MG63 (cell line): Measurements from ENCODE around the gene CELA3B. TPM values are rescaled to one million over a fixed set of nuclear protein-coding genes. Genes with fewer than 3 reads are reported as not detected.
A peak's percentile ranks its signal among the peaks of the same experiment; 100 is the strongest.
"Not testable (repeated sequence)": the region's sequence is repeated elsewhere in the genome, so short reads cannot be mapped to it uniquely, and the experiment has no call there.

Experiments used
- DNase-seq: peaks from one replicate; pipeline ENCODE4 v3.0.0-alpha.2; 2020
- H3K27me3 ChIP-seq: fragments of 250-450 bp; sonication (Bioruptor Pico); 2 replicates; pipeline ENCODE4 v1.5.1; 2020; ENCODE audit warnings: mild to moderate bottlenecking, moderate library complexity
- H3K36me3 ChIP-seq: fragments of 250-450 bp; sonication (Bioruptor Pico); 2 replicates; pipeline ENCODE4 v1.5.1; 2020; ENCODE audit warnings: mild to moderate bottlenecking, moderate library complexity
- H3K4me3 ChIP-seq: fragments of 250-450 bp; sonication (Bioruptor Pico); 2 replicates; pipeline ENCODE4 v1.5.1; 2020; ENCODE audit warnings: mild to moderate bottlenecking, moderate library complexity
- H3K9me3 ChIP-seq: fragments of 250-450 bp; sonication (Bioruptor Pico); 2 replicates; pipeline ENCODE4 v1.5.1; 2020; ENCODE audit warnings: mild to moderate bottlenecking, moderate library complexity
- total RNA-seq: library from RNA; depleted of rRNA; stranded (reverse); fragments of >200 nt; shearing (Covaris generic); gene quantifications from 2 replicates; pipeline ENCODE4 v1.2.3, GENCODE V29; 2014; ENCODE audit warnings: low replicate concordance

Gene CELA3B
- total RNA-seq, 1 experiment from 2014 or later = not detected

DNA sequence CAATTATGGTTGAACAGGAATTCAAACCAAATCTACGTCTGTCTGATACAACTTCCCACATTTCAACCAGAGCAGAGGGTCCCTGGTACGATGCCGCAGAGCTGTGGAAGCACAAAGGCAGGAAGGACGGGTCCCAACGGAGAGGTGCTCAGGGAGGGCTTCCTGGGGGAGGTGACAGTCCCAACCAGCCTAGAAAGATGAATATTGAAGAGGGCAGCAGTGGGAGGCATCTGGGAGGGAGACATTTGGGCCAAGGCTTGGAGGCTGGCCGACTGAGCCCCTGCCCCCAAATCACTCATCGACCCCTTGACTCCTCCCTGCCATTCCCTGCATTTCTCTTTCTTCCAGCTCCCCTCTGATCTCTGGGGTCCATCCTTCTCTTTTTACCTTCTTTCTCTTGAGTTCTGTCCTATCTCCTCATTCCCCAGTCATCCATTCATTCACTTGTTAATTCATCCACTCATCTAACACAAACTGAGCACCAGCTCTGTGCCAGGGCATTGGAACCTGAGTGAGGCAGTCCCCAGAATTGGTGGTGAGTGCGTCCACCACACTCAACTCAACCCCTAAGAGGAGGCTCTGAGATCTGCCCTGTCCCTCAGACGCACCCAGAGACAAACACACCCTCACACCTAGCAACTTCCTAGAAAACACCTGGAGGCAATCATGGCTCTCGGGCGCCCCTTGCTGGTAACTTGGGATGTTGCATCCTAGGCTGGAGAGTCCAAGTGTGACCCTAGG, 13.2 kb upstream of the CELA3B start:
- Histone ChIP-seq H3K9me3 (no peaks in the 10 kb centered on the region), H3K36me3 (no peaks in the 10 kb centered on the region), H3K27me3 (no peaks in the 10 kb centered on the region), H3K4me3 (no peak overlapping the region)
- DNase-seq = peak; percentile 50

DNA sequence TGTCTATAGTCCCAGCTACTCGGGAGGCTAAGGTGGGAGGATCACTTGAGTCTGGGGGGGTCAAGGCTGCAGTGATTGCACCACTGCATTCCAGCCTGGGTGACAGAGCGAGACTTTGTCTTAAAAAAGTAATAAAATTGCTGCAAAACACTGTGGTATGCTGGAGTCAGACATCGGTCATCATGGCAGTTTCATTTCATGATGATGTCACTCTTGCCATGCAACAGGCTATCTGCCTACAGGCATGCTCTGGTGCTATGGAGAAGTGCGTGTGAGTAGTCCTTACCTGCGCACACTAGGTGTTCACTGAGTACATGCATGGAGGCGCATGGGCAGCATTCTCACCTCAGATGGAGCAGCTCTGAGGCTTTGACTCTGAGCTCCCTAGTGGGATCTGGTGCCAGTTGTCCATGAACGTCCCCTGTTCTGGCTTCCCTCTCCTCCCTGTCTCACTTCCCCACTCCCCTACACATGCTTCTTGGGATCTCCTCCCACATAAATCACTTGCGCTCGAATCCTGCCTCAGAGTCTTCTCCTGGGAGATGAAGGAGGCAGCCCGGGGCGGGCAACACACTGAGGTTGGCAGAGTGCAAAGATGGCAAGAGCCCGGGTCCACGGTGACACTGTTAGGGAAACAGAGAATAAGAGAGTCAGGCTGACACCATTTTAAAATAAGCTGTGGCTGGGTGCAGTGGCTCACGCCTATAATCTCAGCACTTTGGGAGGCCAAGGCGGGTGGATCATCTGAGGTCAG, 10.4 kb upstream of the CELA3B start:
- Histone ChIP-seq H3K4me3 (no peak overlapping the region), H3K36me3 (no peaks in the 10 kb centered on the region), H3K9me3 (no peaks in the 10 kb centered on the region), H3K27me3 (no peaks in the 10 kb centered on the region)
- peak; percentile 44 for DNase-seq

DNA sequence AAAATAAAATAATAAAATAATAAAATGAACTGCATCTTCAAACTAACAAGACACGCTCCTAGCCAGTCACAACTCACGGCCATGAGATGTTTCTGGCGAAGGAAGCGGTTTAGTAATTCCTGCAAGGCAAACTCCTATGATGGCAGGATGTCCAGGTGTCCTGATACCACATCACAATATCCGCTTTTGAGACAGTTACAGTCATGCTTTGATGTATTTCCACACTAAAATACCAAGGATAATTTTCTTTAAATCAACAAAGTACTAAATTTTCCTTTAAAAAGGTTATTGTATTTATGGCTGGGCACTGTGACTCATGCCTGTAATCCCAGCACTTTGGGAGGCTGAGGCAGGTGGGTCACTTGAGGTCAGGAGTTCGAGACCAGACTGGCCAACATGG, 9.6 kb upstream of the CELA3B start:
- not testable (repeated sequence) for H3K4me3 ChIP-seq, H3K9me3 ChIP-seq, DNase-seq, H3K36me3 ChIP-seq, H3K27me3 ChIP-seq

DNA sequence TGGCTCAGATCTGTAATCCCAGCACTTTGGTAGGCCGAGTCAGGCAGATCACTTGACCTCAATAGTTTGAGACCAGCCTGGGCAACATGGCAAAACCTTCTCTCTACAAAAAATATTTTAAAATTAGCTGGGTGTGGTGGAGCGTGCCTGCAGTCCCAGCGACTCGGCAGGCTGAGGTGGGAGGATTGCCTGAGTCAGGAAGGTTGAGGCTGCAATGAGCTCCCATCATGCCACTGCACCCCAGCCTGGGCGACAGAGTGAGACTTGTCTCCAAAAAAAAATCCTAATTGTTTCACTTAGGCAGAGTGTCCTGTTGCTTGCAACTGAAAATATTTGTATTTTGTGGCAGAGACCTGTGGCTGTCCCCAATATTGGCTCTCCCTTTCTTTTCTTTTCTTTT, 7.8 kb upstream of the CELA3B start:
- H3K4me3 ChIP-seq, H3K9me3 ChIP-seq, H3K36me3 ChIP-seq, H3K27me3 ChIP-seq, DNase-seq: not testable (repeated sequence)

DNA sequence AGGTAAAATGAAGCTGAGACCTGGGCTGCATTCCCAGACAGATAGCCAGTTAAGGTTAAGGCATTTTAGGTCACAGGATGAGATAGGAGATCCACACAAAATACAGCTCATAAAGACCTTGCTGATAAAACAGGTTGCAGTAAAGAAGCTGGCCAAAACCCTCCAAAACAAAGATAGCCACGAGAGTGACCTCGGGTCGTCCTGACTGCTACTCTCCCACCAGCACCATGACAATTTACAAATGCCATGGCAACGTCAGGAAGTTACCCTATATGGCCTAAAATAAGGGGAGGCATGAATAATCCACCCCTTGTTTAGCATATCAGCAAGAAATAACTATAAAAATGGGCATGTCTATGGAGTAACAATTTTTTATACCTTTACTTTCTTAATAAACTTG, 6.3 kb upstream of the CELA3B start:
- not testable (repeated sequence) for H3K9me3 ChIP-seq, H3K27me3 ChIP-seq, H3K4me3 ChIP-seq, H3K36me3 ChIP-seq, DNase-seq

DNA sequence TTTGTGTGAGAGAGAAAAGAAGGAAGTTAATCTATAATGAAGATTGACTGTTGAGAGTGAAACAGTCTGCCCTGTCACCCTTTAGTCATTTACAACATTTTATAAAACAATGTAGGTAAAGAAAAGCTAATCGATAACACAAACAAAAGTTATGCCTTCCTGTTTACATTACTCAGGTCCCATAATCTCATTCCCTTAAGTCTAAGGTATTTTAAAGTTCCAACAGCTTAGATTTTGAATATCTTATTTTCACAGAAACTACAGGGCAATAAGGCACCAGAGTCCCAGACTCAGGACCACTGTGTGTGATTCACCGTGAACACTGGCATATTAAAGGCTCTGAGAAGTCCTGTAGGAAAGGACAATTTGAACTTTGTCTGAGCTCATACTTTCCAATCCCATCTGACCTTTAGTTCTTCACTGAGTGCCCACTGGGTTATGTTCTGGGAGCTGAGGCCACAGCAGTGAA, 3.8 kb upstream of the CELA3B start:
- H3K27me3 ChIP-seq, DNase-seq, H3K9me3 ChIP-seq, H3K4me3 ChIP-seq, H3K36me3 ChIP-seq: not testable (repeated sequence)

DNA sequence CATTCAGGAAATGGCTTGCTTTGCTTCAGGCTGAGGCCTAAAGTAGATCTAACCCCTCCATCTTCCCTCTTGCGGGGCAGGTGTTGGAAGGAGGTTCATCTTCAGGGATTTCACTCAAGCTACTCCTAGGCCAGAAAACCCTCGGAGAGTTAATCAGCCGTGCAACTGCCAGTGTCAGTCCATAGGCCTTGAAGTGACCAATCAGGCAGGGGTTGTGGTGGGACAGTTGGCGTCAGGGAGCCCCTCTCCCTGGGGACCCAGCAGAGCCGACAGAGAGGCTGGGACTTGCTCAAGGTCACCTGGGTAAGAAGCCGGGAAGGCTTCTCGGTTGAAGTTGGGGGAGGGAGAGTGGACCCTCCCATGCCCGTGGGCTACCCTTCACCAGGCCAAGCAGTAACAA, 2.9 kb upstream of the CELA3B start:
- DNase-seq, H3K4me3 ChIP-seq, H3K9me3 ChIP-seq, H3K36me3 ChIP-seq, H3K27me3 ChIP-seq: not testable (repeated sequence)

DNA sequence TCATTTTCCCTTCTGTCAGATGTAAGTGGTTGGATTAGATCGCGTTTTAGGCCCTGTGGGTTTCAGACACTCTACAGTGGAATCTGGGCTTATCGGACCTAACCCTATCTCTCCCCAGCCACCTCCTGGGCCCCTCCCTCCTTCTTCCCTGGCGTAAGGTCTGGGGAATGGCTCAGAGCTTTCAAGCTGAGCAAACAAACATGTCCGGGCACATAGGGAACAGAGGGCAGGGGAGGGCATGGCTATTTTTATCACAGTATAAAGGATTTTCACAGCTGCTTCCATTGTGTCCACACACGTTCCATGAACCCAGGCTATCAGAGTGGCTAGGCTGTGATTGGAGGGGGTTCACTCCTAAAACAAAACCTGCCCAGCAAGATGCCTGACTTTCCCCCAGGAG, 2.1 kb upstream of the CELA3B start:
- not testable (repeated sequence) for H3K9me3 ChIP-seq, H3K4me3 ChIP-seq, DNase-seq, H3K36me3 ChIP-seq, H3K27me3 ChIP-seq

DNA sequence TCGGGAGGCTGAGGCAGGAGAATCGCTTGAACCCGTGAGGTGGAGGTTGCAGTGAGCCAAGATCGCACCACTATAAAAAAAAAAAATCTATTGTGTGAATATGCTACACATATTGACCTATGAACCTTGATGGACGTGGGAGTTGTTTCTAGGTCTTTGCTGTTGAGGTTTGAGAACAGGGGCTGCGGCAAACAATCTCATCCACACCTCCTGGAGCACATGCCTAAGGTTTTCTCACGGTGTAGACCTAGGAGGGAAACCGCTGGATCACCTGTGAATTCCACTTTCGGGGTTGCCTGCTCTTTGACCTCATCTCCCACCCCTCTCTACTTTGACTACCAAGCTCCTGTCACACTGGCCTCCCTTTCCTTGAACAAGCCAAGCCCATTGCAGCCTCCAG, 1.5 kb upstream of the CELA3B start:
- not testable (repeated sequence) for H3K4me3 ChIP-seq, H3K9me3 ChIP-seq, DNase-seq, H3K27me3 ChIP-seq, H3K36me3 ChIP-seq

DNA sequence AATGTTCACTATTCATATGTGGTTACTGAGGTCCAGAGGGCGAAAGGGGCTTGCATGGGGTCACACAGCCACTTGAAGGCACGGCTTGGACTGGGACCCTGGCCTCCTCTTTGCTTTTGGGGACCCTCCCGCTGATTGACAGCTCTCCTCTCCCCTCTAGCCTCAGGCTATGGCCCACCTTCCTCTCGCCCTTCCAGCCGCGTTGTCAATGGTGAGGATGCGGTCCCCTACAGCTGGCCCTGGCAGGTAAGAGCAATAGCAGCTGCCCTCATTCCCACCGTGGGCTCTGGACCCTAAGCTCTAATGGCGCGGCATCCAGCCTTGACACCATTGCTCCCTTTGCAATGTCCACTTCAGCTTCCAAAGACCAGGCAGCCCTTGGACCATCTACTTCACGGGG, 1.4 kb downstream of the CELA3B start:
- H3K27me3 ChIP-seq, DNase-seq, H3K4me3 ChIP-seq, H3K36me3 ChIP-seq, H3K9me3 ChIP-seq: not testable (repeated sequence)

DNA sequence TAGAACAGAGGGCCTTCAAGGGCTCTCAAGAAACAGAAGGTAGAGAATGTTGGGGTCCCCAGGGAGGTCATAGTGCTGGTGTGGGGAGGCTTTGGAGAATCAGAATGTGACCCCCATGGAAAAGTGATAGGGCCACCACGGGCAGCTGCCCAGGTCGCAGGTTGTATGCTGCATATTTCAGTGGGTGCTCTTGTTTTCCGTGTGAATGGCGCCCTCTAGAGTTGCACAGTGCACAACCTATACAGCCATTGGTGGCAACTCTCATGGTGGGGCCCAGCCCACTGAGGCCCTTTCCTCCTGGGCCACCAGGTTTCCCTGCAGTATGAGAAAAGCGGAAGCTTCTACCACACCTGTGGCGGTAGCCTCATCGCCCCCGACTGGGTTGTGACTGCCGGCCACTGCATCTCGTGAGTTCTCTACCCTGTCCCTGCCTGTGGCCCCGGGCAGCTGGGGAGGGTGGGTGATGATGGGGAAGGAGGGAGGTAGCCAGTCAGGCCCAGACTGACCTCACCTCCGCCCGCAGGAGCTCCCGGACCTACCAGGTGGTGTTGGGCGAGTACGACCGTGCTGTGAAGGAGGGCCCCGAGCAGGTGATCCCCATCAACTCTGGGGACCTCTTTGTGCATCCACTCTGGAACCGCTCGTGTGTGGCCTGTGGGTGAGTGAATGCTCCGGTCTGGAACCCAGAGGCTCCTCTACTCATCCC, 3.8 kb downstream of the CELA3B start:
- not testable (repeated sequence) for H3K27me3 ChIP-seq, H3K9me3 ChIP-seq, H3K4me3 ChIP-seq, DNase-seq, H3K36me3 ChIP-seq

DNA sequence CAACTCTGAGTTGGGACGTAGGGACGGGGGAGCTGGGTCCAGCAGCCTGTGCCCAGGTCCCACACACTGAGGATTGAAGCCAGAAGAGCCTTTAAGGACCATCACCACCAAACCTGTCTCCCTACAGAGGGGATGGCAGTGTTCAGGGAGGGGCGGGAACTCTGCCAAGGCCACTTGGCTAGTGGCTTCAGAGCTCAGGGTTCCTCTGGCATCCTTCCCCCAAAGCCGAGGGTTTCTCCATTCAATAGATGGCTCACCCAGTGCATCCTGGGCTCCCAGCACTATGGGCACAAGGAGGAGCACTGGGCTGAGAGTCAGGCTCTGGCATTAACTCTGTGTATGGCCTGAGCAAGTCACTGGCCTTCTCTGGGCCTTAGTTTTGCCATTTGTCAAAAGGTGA, 4.4 kb downstream of the CELA3B start:
- DNase-seq, H3K27me3 ChIP-seq, H3K4me3 ChIP-seq, H3K9me3 ChIP-seq, H3K36me3 ChIP-seq: not testable (repeated sequence)

DNA sequence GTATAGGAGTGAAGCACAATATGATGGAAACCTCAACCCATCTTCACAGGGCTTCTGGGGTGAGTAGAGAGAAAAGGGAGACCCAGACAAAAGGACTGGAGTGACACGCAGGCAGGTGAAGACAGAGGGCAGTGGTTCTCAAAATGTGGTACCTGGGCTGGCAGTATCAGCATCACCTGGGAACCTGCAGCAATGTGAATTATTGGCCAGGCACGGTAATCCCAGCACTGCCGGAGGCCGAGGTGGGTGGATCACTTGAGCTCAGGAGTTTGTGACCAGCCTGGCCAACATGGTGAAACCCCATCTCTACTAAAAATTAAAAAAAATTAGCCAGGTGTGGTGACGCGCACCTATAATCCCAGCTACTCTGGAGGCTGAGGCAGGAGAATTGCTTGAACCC, 5.3 kb downstream of the CELA3B start:
- not testable (repeated sequence) for H3K27me3 ChIP-seq, H3K36me3 ChIP-seq, DNase-seq, H3K4me3 ChIP-seq, H3K9me3 ChIP-seq

DNA sequence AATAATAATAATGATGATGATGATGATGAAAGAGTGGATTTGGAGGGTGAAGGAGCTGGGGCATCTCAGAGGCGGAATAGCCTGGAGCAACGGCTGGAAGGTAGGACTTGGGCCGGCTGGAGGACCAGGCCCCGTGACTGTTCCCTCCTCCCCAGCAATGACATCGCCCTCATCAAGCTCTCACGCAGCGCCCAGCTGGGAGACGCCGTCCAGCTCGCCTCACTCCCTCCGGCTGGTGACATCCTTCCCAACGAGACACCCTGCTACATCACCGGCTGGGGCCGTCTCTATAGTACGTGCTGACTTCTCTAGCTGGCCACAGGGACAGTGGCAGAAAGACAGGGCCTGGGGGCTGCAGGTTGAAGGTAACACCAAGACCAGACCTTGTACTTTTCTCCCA, 6.7 kb downstream of the CELA3B start:
- not testable (repeated sequence) for DNase-seq, H3K9me3 ChIP-seq, H3K36me3 ChIP-seq

DNA sequence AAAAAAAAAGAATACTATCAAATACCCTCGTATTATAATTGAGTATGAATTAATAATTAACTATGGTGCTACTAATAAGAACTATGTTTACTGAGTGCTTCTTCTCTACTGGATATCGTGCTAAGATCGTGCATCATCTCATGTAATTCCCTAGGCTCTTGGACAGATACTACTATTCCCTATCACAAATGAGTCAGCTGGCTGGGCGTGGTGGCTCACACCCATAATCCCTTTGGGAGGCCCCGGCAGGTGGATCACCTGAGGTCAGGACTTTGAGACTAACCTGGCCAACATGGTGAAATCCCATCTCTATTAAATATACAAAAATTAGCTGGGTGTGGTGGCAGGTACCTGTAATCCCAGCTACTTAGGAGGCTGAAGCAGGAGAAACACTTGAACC, 9.1 kb downstream of the CELA3B start:
- H3K9me3 ChIP-seq, H3K27me3 ChIP-seq, H3K4me3 ChIP-seq, DNase-seq, H3K36me3 ChIP-seq: not testable (repeated sequence)

More for the DNA sequence above, 6.7 kb downstream of the CELA3B start:
- H3K4me3 ChIP-seq, H3K27me3 ChIP-seq: not testable (repeated sequence)

DNA sequence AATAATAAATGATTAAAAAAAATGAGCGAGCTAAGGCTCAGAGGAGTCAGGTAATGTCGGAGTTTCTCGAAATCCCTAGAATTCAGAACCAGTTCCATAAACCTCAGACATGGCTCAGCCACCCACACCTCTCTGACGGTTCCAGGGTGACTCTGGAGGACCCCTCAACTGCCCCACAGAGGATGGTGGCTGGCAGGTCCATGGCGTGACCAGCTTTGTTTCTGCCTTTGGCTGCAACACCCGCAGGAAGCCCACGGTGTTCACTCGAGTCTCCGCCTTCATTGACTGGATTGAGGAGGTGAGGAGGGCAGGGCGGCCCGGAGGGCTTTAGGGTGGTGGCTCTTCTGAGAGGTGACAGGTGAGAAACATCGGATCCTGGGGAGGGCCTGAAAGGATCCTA, 9.6 kb downstream of the CELA3B start:
- DNase-seq, H3K36me3 ChIP-seq, H3K27me3 ChIP-seq, H3K9me3 ChIP-seq, H3K4me3 ChIP-seq: not testable (repeated sequence)

DNA sequence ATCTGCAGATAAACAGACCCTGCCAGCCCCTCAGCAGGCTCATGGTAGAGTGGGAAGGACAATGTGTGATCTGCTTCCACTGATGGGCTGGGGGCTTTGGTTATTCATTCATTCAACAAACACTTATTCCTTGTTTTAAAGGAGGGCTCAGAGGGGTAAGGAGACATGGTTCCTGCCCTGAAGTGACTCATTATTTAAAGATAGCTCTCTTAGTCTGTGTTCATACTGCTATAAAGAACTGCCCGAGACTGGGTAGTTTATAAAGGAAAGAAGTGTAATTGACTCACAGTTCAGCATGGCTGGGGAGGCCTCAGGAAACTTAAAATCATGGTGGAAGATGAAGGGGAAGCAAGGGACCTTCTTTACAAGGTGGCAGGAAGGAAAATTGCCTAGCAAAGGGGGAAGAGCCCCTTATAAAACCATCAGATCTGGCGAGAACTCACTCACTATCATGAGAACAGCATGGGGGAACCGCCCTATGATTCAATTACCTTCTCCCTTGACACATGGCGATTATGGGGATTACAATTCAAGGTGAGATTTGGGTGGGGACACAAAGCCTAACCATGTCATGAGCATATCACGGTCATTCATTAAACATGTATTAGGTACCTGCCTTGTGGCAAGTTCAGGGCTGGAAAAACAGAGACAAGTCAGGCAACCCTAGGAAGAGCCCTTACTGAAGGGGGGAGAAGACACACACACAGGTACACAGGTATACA, 13.0 kb downstream of the CELA3B start:
- DNase-seq, H3K27me3 ChIP-seq, H3K36me3 ChIP-seq, H3K4me3 ChIP-seq, H3K9me3 ChIP-seq: not testable (repeated sequence)
